IMR-90 (cell line): Measurements from ENCODE around the gene TRIO. TPM values are rescaled to one million over a fixed set of nuclear protein-coding genes. Genes with fewer than 3 reads are reported as not detected.

Experiments used
- ATAC-seq: fragments of 200-7000 bp; cut with Tn5 transposase; 2 replicates; pipeline ENCODE4 v1.9.1; 2020; ENCODE audit warnings: low read depth, mild to moderate bottlenecking, moderate library complexity
- BruUV-seq: library from RNA; stranded (reverse); fragments of 400-500 nt; replicated peaks from 2 replicates; lab custom pipeline; 2021; lab: Mats Ljungman, UMichigan
- CTCF ChIA-PET: fragments of 300-600 bp; formaldehyde crosslinking; extraction: SDS; loops from one replicate; lab custom pipeline; 2021; ENCODE audit warnings: antibody characterized with exemption; lab: Yijun Ruan, JAX
- POLR2A ChIA-PET: fragments of 300-600 bp; sonication (Branson Sonifier 250); formaldehyde crosslinking; loops from one replicate; lab custom pipeline; 2022; ENCODE audit warnings: antibody characterized with exemption; ENCODE audit not compliant: unreplicated experiment; lab: Charles Lee
- DNase-seq: peaks from one replicate; pipeline ENCODE4 v3.0.0; 2013
- H2AFZ ChIP-seq: replicated peaks from 2 replicates; pipeline ENCODE3; 2013; ENCODE audit warnings: low read length, mild to moderate bottlenecking; ENCODE audit not compliant: poor library complexity
- H2AK5ac ChIP-seq: 2 replicates; pipeline ENCODE4 v1.6.1; 2013; ENCODE audit warnings: low read depth, low read length, inconsistent platforms
- H2AK9ac ChIP-seq: replicated peaks from 2 replicates; pipeline ENCODE3; 2013; ENCODE audit warnings: mild to moderate bottlenecking, low read depth, low read length, moderate library complexity; ENCODE audit not compliant: poor library complexity
- H2BK120ac ChIP-seq: 2 replicates; pipeline ENCODE4 v1.6.1; 2013; ENCODE audit warnings: low read depth, low read length, inconsistent platforms
- H2BK15ac ChIP-seq: 3 replicates; pipeline ENCODE4 v1.6.1; 2013; ENCODE audit warnings: low read depth, low read length, inconsistent platforms
- H2BK20ac ChIP-seq: 2 replicates; pipeline ENCODE4 v1.6.1; 2013; ENCODE audit warnings: low read depth, mild to moderate bottlenecking, inconsistent platforms, low read length, moderate library complexity
- H2BK5ac ChIP-seq: 2 replicates; pipeline ENCODE4 v1.6.1; 2013; ENCODE audit warnings: mild to moderate bottlenecking, low read depth, low read length, inconsistent platforms; ENCODE audit not compliant: poor library complexity, severe bottlenecking
- H3K14ac ChIP-seq: replicated peaks from 2 replicates; pipeline ENCODE4 v1.6.1; 2013; ENCODE audit warnings: low read depth, low read length, inconsistent platforms
- H3K18ac ChIP-seq: 2 replicates; pipeline ENCODE4 v1.6.1; 2013; ENCODE audit warnings: low read depth, low read length, control low read depth
- H3K23ac ChIP-seq: 2 replicates; pipeline ENCODE4 v1.6.1; 2013; ENCODE audit warnings: low read depth, low read length, inconsistent platforms
- H3K27ac ChIP-seq: 2 replicates; pipeline ENCODE4 v1.5.1; 2013; ENCODE audit warnings: mild to moderate bottlenecking, control low read depth, low read length; ENCODE audit not compliant: insufficient read depth
- H3K27me3 ChIP-seq: 2 replicates; pipeline ENCODE4 v1.6.1; 2013; ENCODE audit warnings: low read length; ENCODE audit not compliant: control insufficient read depth, insufficient read depth
- H3K36me3 ChIP-seq: 2 replicates; pipeline ENCODE4 v1.6.1; 2013; ENCODE audit warnings: low read length, mixed read lengths; ENCODE audit not compliant: control insufficient read depth, insufficient read depth
- H3K4ac ChIP-seq: 2 replicates; pipeline ENCODE4 v1.6.1; 2013; ENCODE audit warnings: low read depth, low read length, inconsistent platforms
- H3K4me1 ChIP-seq: 2 replicates; pipeline ENCODE4 v1.6.1; 2013; ENCODE audit warnings: low read length, mixed read lengths; ENCODE audit not compliant: control insufficient read depth, insufficient read depth
- H3K4me2 ChIP-seq: 2 replicates; pipeline ENCODE4 v1.6.1; 2013; ENCODE audit warnings: low read depth, mild to moderate bottlenecking, control low read depth, low read length, moderate library complexity
- H3K4me3 ChIP-seq: 2 replicates; pipeline ENCODE4 v1.5.1; 2013; ENCODE audit warnings: low read depth, mild to moderate bottlenecking, control low read depth, low read length, moderate library complexity; ENCODE audit not compliant: insufficient read depth
- H3K56ac ChIP-seq: 2 replicates; pipeline ENCODE4 v1.6.1; 2013; ENCODE audit warnings: low read length, inconsistent platforms; ENCODE audit not compliant: insufficient read depth; ENCODE audit errors: extremely low read depth
- H3K79me1 ChIP-seq, 2 experiments: 2 replicates each; pipeline ENCODE4 v1.6.1; 2013; ENCODE audit warnings: low read length in 2 of 2, inconsistent platforms in 1 of 2, low read depth in 1 of 2
- H3K9ac ChIP-seq: 2 replicates; pipeline ENCODE4 v1.6.1; 2013; ENCODE audit warnings: low read depth, low read length, control low read depth
- H3K9me1 ChIP-seq: 2 replicates; pipeline ENCODE4 v1.6.1; 2013; ENCODE audit warnings: low read length, inconsistent platforms; ENCODE audit not compliant: insufficient read depth
- H3K9me3 ChIP-seq: 2 replicates; pipeline ENCODE4 v1.6.1; 2013; ENCODE audit warnings: low read length; ENCODE audit not compliant: control insufficient read depth, insufficient read depth
- H4K20me1 ChIP-seq: 2 replicates; pipeline ENCODE4 v1.6.1; 2013; ENCODE audit warnings: low read length, inconsistent platforms; ENCODE audit not compliant: insufficient read depth
- H4K5ac ChIP-seq: 2 replicates; pipeline ENCODE4 v1.6.1; 2013; ENCODE audit warnings: mild to moderate bottlenecking, low read depth, low read length, control low read depth
- H4K8ac ChIP-seq, 2 experiments: 2 replicates each; pipeline ENCODE4 v1.6.1; 2013; ENCODE audit warnings: low read depth in 2 of 2, low read length in 2 of 2, control low read depth in 1 of 2, inconsistent platforms in 1 of 2
- H4K91ac ChIP-seq: 2 replicates; pipeline ENCODE4 v1.6.1; 2013; ENCODE audit warnings: low read depth, low read length, inconsistent platforms; ENCODE audit not compliant: insufficient read depth
- BHLHE40 ChIP-seq: fragments of 150-350 bp; IDR thresholded peaks from 2 replicates; pipeline ENCODE4 v1.6.1; 2016; ENCODE audit warnings: mild to moderate bottlenecking, low read depth, low read length
- FOS ChIP-seq: fragments of 150-350 bp; IDR thresholded peaks from 2 replicates; pipeline ENCODE4 v1.6.1; 2016; ENCODE audit warnings: low read depth, low read length
- MAZ ChIP-seq: IDR thresholded peaks from 2 replicates; pipeline ENCODE4 v1.6.1; 2012; ENCODE audit warnings: low read depth, mild to moderate bottlenecking, low read length, improper control_type of control experiment, moderate library complexity, borderline replicate concordance
- MXI1 ChIP-seq: IDR thresholded peaks from 2 replicates; pipeline ENCODE4 v1.6.1; 2012; ENCODE audit warnings: low read depth, mild to moderate bottlenecking, low read length, moderate library complexity, borderline replicate concordance
- NFE2L2 ChIP-seq: fragments of 150-350 bp; IDR thresholded peaks from 2 replicates; pipeline ENCODE4 v1.6.1; 2016; ENCODE audit warnings: low read depth, mild to moderate bottlenecking, low read length
- RCOR1 ChIP-seq: IDR thresholded peaks from 2 replicates; pipeline ENCODE4 v1.6.1; 2012; ENCODE audit warnings: mild to moderate bottlenecking, low read length, improper control_type of control experiment; ENCODE audit not compliant: insufficient replicate concordance
- WGBS, 2 experiments: methylation state at CpG; one replicate each; pipeline versions ENCODE4 v1.1.5 to v1.1.7; 2013; ENCODE audit warnings: missing lambda C conversion rate in 2 of 2; ENCODE audit not compliant: insufficient read length in 1 of 2; ENCODE audit errors: extremely low coverage in 2 of 2; 5-methylcytosine and 5-hydroxymethylcytosine counted together
- dilution Hi-C: fragments of 300-500 bp; cut with HindIII; formaldehyde crosslinking; loops from one replicate; pipeline ENCODE4 v1.14.3; 2018; ENCODE audit warnings: low sequenced_read_pairs; ENCODE audit not compliant: unreplicated experiment
- in situ Hi-C: fragments of 300-500 bp; cut with MboI; formaldehyde crosslinking; loops from 3 replicates; pipeline ENCODE4 v1.14.3; 2019; ENCODE audit warnings: low sequenced_read_pairs, inconsistent platforms, mixed read lengths
- intact Hi-C: fragments of 100-400 bp; cut with micrococcal nuclease; formaldehyde crosslinking; loops from 2 replicates; pipeline ENCODE4 v1.10.0; 2022
- polyA plus RNA-seq, 3 experiments: library from polyadenylated mRNA; depleted of rRNA; stranded (reverse); fragments of >200 nt; gene quantifications; 2 replicates each; pipeline ENCODE4 v1.2.3, GENCODE V29; 2012; ENCODE audit warnings: low replicate concordance in 1 of 3
- total RNA-seq: library from RNA; depleted of rRNA; stranded (reverse); fragments of >200 nt; gene quantifications from 2 replicates; pipeline ENCODE4 v1.2.3, GENCODE V29; 2012
- TF ChIP-seq, protein P1 (sequence below): fragments of 150-350 bp; IDR thresholded peaks from 2 replicates; pipeline ENCODE4 v1.6.1; 2016; ENCODE audit warnings: low read depth, mild to moderate bottlenecking, low read length, moderate library complexity, borderline replicate concordance
- TF ChIP-seq, protein P2 (sequence below): fragments of 150-350 bp; IDR thresholded peaks from 2 replicates; pipeline ENCODE4 v1.6.1; 2017; ENCODE audit warnings: mild to moderate bottlenecking, antibody characterized with exemption, low read length, low read depth
- TF ChIP-seq, protein P3 (sequence below): conservative IDR thresholded peaks from 2 replicates; pipeline ENCODE4 v1.5.1; 2012; ENCODE audit warnings: mild to moderate bottlenecking, low read depth, low read length, improper control_type of control experiment

TRIO gene
- total and polyA plus RNA-seq, 2 of the 4 experiments (the other 2 are of a cell fraction): 206 to 522 TPM

DNA sequence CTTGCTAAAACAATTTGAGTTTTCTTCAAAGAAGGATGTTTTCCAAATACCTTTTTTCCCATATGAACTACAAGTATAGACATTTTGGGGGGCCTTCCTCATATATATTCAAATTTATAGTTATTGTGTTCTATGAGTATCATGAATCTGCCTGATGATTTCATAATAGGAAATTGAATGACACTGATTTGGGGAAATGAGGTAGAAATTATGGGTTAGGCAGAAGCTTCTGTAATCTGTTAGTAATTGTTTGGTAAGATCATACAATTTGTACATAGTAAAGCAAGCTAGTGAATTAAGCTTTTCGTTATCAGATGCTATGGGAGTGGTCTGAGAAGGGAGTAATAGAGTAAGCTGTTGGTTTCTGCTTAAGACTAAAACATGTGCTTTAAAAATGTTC, 98.0 kb downstream of the TRIO start:
- WGBS, 2 experiments: no CpG with 5 or more reads among the region's 1 CpG
- DNase-seq: no peak
- no peak overlapping the region for H3K27ac ChIP-seq
- in situ Hi-C loops (no loop called here), dilution Hi-C loops (no loop called here), intact Hi-C loops (no loop called here)
- peaks cover 17% of the 10 kb centered on the region for H3K36me3 ChIP-seq
- no peaks in the 10 kb centered on the region for H3K27me3 ChIP-seq
- H3K4me1 ChIP-seq: peaks cover 42% of the 10 kb centered on the region
- no peaks in the 10 kb centered on the region for H3K9me3 ChIP-seq
- H4K20me1 ChIP-seq: peaks cover 97% of the 10 kb centered on the region
- H2BK20ac ChIP-seq: no peak overlapping the region
- no peak overlapping the region for H3K23ac ChIP-seq
- BruUV-seq: no TSS peak
- H4K5ac ChIP-seq: no peak overlapping the region
- H4K91ac ChIP-seq: no peak overlapping the region
- TF ChIP-seq MAZ: no peak
- TF ChIP-seq, protein P1, sequence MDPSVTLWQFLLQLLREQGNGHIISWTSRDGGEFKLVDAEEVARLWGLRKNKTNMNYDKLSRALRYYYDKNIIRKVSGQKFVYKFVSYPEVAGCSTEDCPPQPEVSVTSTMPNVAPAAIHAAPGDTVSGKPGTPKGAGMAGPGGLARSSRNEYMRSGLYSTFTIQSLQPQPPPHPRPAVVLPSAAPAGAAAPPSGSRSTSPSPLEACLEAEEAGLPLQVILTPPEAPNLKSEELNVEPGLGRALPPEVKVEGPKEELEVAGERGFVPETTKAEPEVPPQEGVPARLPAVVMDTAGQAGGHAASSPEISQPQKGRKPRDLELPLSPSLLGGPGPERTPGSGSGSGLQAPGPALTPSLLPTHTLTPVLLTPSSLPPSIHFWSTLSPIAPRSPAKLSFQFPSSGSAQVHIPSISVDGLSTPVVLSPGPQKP: no peak
- no peak for TF ChIP-seq RCOR1
- TF ChIP-seq MXI1: no peak
- TF ChIP-seq NFE2L2: no peak
- no peak for TF ChIP-seq BHLHE40
- TF ChIP-seq, protein P2, sequence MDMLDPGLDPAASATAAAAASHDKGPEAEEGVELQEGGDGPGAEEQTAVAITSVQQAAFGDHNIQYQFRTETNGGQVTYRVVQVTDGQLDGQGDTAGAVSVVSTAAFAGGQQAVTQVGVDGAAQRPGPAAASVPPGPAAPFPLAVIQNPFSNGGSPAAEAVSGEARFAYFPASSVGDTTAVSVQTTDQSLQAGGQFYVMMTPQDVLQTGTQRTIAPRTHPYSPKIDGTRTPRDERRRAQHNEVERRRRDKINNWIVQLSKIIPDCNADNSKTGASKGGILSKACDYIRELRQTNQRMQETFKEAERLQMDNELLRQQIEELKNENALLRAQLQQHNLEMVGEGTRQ: no peak
- no peak for TF ChIP-seq FOS
- TF ChIP-seq, protein P3, sequence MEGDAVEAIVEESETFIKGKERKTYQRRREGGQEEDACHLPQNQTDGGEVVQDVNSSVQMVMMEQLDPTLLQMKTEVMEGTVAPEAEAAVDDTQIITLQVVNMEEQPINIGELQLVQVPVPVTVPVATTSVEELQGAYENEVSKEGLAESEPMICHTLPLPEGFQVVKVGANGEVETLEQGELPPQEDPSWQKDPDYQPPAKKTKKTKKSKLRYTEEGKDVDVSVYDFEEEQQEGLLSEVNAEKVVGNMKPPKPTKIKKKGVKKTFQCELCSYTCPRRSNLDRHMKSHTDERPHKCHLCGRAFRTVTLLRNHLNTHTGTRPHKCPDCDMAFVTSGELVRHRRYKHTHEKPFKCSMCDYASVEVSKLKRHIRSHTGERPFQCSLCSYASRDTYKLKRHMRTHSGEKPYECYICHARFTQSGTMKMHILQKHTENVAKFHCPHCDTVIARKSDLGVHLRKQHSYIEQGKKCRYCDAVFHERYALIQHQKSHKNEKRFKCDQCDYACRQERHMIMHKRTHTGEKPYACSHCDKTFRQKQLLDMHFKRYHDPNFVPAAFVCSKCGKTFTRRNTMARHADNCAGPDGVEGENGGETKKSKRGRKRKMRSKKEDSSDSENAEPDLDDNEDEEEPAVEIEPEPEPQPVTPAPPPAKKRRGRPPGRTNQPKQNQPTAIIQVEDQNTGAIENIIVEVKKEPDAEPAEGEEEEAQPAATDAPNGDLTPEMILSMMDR: no peak
- no peak for ATAC-seq
- H2BK5ac ChIP-seq: no peak overlapping the region
- H3K9me1 ChIP-seq: peaks cover 38% of the 10 kb centered on the region
- H3K56ac ChIP-seq: no peak overlapping the region
- peaks cover 3 to 36% of the 10 kb centered on the region in 2 experiments; a peak in 3 of 4 replicates for H3K79me1 ChIP-seq
- H3K18ac ChIP-seq: no peak overlapping the region
- no peak overlapping the region for H2BK15ac ChIP-seq
- H2BK120ac ChIP-seq: no peak overlapping the region
- H2AK5ac ChIP-seq: no peak overlapping the region
- H2AK9ac ChIP-seq: no peak overlapping the region
- H3K4ac ChIP-seq: no peak overlapping the region
- no peak overlapping the region for H3K4me2 ChIP-seq
- H3K9ac ChIP-seq: no peak overlapping the region
- no peak overlapping the region for H3K4me3 ChIP-seq
- H3K14ac ChIP-seq: no peak overlapping the region
- no peak overlapping the region for H4K8ac ChIP-seq
- ChIA-PET POLR2A (no interaction called here), CTCF (no interaction called here)
- no peak overlapping the region for H2AFZ ChIP-seq
